ENCODE results near the gene UBE2E2.

UBE2E2 gene

DNA sequence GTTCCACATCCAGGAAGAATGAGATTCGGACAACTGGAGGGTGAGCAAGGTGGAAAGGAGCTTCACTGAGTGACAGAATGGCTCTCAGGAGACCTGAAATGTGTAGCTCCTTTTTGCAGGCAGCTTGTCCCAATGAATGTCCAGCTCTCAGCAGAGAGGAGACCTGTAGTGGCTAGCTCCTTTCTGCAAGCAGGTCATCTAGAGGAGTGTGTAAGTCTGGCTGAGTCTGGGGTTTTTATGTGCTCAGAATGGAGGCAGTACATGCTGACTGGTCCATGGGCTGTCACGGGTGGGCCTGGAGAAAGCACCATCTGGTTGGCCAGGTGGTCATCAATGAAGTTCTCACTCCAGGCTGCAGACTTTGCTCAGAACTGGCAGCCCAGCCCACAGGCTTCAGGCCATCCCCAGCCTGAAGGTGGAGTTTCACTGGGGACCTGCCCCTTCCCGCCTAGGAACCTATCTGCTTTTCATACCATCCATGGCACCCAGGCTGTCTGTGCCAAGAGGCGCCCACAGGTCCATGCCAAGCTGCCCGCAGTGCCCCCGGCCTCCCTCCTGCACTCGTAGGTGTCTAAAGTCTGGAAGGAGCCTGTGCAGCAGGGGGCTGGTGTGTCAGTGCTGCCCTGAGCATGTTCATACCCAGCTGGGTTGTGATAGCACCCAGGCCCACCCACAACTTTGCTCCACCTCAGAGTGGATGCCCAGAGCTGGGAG lies 276.6 kb downstream of the UBE2E2 start:
- no peak for DNase-seq (ENCODE audit: low read depth, low spot score)

DNA sequence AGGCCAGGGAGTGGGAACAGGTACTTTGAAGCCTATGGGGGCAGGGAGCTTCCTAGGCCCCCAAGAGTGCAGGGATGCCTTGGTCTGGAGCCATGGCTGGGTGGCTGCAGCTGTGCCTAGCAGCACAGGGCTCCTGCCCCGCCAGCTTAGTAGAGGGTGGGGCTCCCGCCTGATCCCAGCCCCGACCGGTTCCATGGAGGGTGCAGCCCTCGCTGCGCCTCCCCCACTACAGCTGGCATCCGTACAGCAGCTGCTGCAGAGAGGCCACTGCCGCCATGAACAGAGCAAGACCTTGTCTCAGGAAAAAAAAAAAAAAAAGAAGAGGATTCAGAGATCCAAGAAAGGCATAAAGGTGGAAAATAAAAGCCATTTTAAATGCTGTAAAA lies 277.2 kb downstream of the UBE2E2 start:
- no peak for DNase-seq (ENCODE audit: low read depth, low spot score)

DNA sequence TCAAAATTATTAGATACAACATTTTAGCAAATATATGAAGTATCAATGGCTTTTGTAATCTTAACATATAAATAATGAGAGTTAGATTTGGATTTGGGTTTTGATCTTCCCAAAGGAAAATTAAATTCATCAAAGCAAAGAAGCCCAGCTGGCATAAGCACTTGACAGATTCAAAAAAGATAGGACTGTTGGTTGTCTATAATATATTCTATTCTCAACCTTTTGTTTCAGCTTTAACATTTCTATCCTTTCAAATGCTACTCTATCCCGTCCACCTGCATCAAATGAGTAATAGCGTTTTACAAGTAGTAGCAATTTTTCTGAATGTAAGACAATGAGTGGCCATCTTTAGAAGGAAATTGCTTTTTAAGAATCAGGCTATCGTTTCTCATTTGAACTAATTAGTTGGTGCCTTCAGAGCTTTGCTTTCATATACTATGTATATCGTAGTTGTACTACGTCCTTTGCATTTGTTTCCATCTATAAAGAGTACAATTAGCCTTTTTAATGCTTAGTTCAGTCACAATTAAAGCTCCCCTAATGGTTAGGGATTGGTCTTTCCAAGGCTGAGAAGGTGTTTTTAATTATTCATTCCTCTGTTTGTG lies 278.0 kb downstream of the UBE2E2 start:
- DNase-seq (ENCODE audit: low read depth, low spot score), result no peak

DNA sequence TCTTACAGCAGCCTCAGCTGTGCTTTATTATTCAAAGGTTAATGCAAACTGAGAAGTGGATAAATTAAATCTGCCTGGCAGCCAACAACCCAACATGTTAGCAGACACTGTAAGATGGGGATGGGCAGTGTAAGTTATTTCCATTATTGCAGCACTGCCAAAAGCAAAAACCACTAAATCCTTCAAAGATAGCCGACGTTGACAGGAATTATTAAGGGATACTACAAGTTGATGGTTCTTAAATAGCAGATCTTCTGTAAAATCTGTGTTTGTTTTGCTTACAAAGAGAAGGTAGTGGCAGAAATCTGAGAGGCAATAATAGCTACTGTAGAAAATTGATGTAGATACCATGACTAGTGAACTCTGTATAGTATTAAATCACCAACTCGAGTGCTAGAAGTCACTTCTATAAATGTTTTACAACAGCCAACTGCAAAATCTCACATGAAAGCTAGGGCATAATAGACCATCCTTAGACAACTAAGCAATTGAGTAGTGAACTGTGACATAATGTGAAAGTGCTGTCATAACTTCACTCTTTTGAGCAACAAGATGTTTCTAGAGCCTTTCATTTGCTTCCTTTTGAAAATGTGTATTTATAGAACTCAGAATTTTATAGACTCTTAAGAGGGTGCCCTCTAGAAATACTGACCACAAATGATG lies 278.6 kb downstream of the UBE2E2 start:
- no peak for DNase-seq (ENCODE audit: low read depth, low spot score)

DNA sequence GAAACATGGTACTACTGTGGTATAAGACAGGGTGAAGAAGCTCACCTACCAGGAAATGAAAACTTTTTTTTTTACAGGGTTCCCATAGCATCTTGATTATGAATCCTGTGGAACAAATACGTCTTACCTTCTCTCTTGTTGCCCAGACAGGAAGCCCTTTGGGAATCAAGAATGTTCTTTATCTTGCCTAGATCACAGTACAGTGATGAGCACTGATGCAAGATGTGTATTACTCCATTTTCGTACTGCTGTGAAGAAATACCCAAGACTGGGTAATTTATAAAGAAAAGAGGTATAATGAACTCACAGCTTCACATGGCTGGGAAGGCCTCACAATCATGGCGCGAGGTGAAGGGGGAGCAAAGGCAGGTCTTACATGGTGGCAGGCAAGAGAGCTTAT lies 281.3 kb downstream of the UBE2E2 start:
- no peak for DNase-seq (ENCODE audit: low read depth, low spot score)

DNA sequence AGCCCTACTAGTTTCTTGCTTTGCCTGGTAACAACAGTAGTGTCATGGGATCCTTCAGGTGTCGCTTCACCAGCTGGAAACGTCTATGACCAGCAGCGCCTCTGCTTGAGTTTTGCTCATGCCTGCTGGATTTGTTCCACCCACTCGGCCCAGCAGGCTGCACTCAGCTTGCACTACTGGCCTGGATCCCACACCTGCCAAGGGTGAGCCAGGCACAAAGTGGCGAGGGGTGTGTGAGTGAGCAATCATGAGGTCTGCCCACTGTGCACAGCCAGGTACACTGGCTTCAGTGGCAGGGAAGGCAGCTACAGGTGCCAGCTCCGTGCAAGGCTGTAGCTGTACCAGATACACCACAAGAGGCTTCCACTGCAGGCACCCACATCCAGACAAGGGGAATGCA lies 282.8 kb downstream of the UBE2E2 start:
- DNase-seq (ENCODE audit: low read depth, low spot score), result no peak

DNA sequence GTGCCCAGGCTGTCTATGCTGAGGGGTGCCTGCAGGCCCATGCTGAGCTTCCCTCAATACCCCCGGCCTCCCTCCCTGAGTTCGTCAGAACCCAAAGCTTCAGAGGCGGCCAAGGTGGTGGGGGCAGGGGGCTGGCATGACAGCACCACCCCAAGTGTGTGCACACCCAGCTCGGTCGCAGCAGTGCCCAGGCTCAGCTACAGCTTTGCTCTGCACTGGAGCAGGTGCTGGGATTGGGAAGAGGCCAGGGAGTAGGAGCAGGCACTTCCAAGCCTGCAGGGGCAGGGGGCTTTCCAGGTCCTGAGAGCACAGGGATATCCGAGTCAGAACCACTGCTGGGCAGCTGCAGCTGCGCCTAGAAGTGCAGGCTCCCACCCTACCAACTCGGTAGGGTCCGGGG lies 283.9 kb downstream of the UBE2E2 start:
- DNase-seq (ENCODE audit: low read depth, low spot score), result no peak

DNA sequence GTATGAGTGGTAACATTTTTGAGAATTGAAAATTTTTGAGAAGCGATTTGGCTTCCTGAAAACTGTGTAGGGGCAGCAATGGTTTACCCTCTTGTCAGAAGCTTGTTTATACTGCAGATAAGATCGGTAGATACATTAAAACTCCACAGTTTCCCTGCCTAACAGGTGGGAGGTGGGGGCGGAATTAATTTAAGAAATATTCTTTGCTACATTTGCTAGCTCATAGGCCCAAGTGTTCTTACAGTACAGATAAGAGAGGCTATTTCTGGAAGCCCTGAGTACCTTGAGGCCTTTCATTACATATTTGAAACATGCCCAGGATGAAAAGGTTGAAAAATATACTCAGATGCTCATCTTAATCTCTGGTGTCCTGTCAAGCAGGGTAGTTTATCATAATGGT lies 285.5 kb downstream of the UBE2E2 start:
- DNase-seq (ENCODE audit: low read depth, low spot score), result no peak

DNA sequence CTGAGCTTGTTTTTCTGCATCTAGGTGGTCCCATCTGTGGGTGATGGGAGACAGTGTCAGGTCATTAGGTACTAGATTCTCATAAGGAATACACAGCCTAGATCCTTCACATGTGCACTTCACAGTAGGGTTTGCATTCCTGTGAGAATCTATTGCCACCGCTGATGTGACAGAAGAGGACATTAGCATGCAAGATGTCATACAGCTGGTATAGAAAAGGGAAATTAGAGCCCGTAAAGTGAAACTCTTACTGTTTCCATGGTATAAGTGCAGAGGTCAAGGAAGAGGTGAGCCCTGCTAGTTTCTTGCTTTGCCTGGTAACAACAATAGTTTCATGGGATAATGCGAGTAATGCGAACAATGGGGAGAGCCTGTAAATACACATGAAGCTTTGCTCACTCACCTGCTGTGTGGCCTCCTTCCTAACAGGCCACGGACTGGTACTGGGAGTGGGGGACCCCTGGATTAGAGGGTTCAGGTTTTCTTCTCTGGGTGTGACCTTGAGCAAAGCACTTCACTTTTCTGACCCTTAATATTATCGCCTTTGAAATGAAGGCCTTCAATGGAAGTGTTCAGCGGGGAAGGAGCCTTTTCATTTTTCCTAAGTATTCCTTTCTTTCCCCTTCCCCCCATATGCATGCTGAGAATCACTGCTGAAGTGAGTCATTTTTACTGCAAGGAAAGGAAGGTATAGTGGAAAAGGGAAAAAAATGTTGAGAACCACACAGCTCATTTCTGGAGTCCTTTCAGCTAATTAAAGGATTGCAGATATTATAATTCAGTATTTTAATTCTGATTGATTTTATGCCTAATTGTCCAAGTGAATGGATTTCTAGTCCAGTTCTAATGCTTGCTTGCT lies 286.4 kb downstream of the UBE2E2 start:
- no peak for DNase-seq (ENCODE audit: low read depth, low spot score)

DNA sequence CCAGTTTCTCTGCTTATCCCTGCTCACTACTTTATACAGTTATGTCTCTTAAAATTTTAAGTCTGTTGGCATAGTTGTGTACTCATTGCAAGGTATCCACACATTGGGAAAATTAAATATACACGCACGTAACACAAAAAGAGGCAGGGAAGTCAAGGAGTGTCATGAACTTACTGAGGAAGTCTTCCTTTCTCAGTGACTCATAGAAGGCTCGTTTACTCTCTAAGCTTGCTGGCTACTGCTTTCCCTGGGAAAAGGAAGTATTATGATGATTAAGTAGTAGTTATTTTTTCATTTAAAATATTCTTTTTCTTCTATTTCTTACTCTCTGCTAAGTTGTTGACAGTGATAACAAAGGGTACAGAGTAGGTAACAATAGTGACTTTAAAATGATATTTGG lies 287.3 kb downstream of the UBE2E2 start:
- peak; percentile 21 for DNase-seq (ENCODE audit: low read depth, low spot score)

DNA sequence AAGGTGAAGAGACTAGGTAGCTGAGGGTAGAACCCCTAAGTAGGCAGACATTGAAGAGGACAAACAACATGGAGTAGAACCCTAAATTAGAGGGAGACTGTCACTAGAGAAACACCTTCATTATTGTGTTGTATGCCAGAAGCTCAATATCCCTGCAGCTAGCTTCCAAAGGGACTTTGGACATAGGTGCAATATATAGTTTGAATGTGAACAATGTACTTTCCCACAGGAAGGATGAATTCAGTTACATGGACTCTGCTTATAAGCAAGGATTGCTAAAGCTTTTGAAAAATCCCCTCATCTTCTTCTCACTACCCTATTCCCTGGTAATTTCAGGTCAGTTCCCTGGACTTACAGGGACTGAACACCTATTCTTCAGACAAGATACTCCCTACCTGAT lies 288.9 kb downstream of the UBE2E2 start:
- DNase-seq (ENCODE audit: low read depth, low spot score), result no peak

DNA sequence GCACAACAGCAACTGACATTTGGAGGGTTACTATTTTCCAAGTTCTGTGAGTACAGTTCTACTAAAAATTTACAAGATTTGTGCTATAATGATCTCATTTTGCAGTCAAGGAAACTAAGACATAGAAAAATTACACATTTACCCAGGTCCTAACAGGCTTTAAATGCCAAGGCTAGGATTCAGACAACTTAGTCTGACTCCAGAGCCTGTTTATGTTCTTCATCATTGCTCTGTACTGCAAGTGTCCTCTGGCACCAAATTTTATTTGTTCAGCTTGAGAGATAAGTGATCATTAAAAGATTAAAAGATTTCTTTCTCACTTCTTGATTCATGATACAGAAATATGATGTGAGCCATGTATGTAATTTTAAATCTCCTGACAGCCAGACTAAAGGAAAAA lies 290.8 kb downstream of the UBE2E2 start:
- DNase-seq (ENCODE audit: low read depth, low spot score), result no peak

DNA sequence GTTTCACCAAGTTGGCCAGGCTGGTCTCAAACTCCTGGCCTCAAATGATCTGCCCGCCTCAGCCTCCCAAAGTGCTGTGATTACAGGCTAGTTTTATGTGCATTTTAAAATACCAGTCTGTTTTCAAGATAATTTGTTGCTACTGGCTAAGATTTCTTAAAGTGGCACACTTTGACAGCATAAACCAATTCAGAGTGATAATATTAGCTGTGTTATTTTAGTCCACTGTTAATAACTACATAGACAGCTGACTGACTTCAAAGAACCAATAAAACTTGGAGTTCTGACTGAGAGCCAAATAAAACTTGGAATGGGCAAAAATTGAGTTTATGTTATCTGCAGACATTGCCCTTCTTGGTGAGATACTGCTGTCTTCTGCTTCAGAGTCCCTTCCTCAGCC lies 291.8 kb downstream of the UBE2E2 start:
- DNase-seq (ENCODE audit: low read depth, low spot score), result no peak

DNA sequence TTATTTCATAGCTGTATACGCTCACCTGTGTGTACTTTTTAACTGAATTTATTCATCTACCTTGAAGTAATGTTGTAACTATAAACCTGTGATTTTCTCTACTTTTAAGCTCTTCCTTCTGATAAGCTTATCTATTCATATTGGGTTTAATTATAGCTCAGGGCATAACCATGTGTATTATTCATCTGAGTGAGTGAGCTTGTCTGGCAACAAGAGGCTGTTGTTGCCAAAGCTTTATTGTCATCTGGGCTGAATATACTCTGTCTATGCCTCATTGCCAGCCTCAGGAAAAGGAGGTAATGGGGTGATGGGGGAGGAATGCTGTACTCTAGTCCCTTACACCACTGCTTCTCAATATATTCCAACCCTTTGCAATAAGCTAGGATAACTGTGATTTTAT lies 292.4 kb downstream of the UBE2E2 start:
- no peak for DNase-seq (ENCODE audit: low read depth, low spot score)

DNA sequence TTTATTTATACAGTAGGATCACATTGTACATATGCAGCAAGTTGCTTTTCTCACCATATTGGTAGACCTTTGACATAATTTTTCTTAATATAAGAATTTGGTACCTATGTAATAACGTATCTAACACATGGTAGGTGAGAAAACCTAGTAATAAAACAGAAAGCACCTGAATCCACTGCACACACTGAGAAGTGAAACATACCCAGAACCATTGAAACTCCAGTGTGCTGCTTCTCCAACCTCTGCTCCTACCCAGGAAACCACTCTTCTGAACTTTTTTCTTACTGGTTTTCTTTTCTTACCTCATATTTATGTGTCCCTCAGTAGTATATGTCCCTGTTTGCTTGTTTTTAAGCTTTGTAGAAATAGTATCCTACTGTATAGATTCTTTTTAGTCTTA lies 293.0 kb downstream of the UBE2E2 start:
- no peak for DNase-seq (ENCODE audit: low read depth, low spot score)

DNA sequence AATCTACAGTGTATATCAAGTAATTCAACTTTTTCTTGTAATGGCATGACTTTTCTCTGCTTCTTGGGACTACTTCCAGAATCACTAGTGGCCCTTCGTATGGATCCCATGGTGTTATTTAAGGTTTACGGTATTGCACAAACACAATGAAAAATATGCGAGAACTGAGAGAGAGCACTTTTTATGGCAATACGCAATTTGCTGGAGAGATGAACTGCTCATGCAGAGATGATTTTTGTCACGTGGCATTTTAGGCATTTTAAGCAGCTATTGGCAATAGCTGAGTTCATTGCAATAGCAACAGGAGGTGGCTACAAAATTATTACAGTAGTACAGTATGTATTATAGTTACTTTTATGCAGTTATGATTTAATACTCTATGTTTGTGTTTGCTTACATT lies 294.0 kb downstream of the UBE2E2 start:
- DNase-seq (ENCODE audit: low read depth, low spot score), result no peak

DNA sequence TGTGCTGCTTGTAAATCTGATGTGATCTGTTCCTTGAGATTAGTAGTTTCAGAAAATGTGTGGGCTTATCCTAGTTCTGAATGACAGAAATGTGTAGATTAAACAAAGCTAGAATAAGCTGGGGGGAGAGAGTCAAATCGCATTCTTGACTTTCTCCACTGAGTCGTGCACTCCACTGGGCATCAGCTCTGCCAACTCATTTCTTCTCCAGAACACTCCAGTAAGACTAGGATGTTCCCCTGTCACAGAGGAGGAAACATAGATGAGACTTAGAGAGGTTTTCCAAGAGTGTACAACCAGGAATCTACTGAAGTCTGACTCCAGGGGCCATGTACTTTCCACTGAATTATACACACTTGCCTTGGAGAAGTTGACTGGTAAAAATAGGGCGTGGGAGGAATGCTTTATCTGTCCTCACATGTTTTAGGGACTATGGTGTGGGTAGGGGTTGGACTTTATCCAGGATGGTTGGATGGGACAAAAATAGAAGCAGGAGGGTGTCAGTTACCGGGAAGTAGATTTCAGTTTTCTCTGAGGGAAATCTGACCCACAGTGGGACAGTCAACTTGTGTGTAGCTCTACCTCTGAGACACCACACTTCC lies 298.2 kb downstream of the UBE2E2 start:
- no peak for DNase-seq (ENCODE audit: low read depth, low spot score)

DNA sequence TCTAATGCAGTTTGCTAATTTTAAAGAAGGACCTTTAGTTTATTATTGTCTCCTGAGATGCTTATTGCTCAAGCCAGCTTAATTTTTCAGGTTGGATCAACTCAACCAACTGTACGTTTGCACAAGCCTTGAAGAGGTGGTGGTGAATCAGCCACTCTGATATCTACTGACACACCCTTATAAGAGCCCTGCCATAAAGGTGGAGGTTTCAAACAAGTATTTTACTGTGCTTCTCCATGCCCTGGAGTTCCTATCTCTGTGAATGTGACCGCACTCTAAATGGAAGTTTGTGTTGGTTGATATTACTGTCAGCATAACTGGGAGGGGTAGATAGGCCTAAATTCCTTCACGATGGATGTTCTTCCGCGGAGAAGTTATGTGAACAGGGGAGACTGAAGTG lies 305.3 kb downstream of the UBE2E2 start:
- no peak for DNase-seq (ENCODE audit: low read depth, low spot score)

DNA sequence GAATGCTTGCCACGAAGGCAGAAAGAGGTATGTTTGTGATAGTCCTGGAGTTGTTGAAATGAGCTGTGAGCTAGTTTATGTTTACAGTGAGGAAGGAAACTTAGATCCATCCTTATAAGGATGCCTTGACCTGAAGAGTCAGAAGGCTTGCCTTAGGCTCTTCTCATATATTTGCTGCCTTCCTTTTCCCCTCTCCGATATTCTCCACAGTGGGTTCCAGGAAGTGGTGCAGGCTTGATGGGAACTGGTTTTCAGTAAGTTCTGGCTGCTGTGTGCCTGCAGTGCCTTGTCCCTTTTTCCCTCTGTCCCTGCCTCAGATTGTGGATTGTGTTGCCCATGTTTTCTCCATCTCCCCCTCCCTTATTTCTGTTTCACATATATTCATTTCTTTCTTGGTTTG lies 315.3 kb downstream of the UBE2E2 start:
- DNase-seq (ENCODE audit: low read depth, low spot score), result no peak

DNA sequence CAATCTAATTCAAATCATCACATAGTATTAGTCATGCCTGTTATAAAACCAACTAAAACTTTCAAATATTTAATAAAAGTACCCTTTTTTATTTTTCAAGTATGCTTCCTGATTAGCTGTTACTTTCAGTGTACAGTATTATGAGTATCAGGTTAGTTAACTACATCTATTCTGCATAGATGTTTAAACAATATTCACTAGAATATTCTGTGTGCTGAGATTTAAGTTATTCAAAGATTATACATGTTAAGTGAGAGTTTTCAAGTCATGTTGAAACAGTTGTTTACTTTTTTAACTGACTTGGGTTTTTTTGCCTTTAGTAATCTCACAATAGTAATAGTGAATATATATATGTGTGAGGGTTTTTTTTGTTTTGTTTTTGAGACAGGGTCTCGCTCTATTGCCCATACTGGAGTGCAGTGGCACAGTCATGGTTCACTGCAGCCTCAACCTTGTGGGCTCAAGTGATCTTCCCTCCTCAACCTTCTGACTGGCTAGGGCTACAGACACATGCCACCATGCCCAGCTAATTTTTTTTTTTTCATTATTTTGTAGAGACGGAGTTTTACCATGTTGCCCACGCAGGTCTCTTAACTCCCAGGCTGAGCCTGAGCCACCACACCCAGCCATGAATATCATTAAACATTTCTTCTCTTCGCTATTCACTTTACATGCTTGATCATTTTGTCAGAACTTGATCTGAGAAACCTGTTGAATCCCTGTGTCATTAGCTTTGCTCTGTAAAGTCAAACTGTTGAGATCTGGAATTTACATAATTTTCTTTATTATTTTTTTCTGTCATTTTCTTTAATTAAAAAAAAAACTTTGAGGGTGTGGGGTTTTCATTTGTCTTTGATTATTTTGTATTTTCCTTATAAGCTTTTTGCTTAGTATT lies 316.4 kb downstream of the UBE2E2 start:
- DNase-seq (ENCODE audit: low read depth, low spot score), result no peak

DNA sequence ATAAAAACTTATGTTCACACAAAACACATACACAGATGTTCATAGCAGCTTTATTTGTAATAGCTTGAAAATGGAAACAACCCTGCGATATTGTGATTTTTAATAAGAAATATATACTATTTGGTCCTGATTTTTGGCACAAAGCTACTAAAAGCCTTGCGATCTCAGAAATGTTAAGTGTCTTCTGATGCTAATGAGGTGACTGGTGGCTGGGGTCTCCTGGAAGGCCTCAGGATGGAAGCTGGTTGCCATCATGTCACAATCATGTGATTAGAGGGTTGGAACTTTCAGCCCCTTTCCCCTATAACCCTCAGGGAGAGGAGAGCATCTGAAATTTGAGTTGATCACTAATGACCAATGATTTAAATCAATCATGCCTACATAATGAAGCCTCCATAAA lies 324.2 kb downstream of the UBE2E2 start:
- DNase-seq (ENCODE audit: low read depth, low spot score), result no peak

Measured in brain pericyte (primary cell).